Trophoblast cell (in vitro differentiated cells and primary cell): Measurements from ENCODE around the gene STX1A.
A peak's percentile ranks its signal among the peaks of the same experiment; 100 is the strongest.

Experiments used
- DNase-seq, 2 donors: peaks; one replicate each; pipeline ENCODE4 v3.0.0-alpha.2; 2016
- H2AFZ ChIP-seq: 2 replicates; pipeline ENCODE4 v1.6.1; 2013; ENCODE audit warnings: low read length, moderate library complexity, mild to moderate bottlenecking; ENCODE audit not compliant: insufficient read depth, poor library complexity
- H2AK5ac ChIP-seq: 2 replicates; pipeline ENCODE4 v1.6.1; 2013; ENCODE audit warnings: mild to moderate bottlenecking, low read length
- H2BK120ac ChIP-seq: 2 replicates; pipeline ENCODE4 v1.6.1; 2013; ENCODE audit warnings: low read length, mild to moderate bottlenecking, moderate library complexity; ENCODE audit not compliant: insufficient read depth, poor library complexity
- H2BK12ac ChIP-seq: 2 replicates; pipeline ENCODE4 v1.6.1; 2013; ENCODE audit warnings: mild to moderate bottlenecking, low read length, moderate library complexity
- H2BK5ac ChIP-seq: 2 replicates; pipeline ENCODE4 v1.6.1; 2013; ENCODE audit warnings: low read length, low read depth, moderate library complexity, mild to moderate bottlenecking; ENCODE audit not compliant: poor library complexity
- H3K14ac ChIP-seq: 2 replicates; pipeline ENCODE4 v1.6.1; 2013; ENCODE audit warnings: mild to moderate bottlenecking, low read length
- H3K18ac ChIP-seq: 2 replicates; pipeline ENCODE4 v1.6.1; 2013; ENCODE audit warnings: mild to moderate bottlenecking, low read length
- H3K23ac ChIP-seq: 2 replicates; pipeline ENCODE4 v1.6.1; 2013; ENCODE audit warnings: low read length
- H3K27ac ChIP-seq: 2 replicates; pipeline ENCODE4 v1.5.1; 2013; ENCODE audit warnings: low read depth, mild to moderate bottlenecking, inconsistent platforms, low read length, moderate library complexity
- H3K27me3 ChIP-seq: 2 replicates; pipeline ENCODE4 v1.6.1; 2013; ENCODE audit warnings: inconsistent platforms, mild to moderate bottlenecking, low read length, moderate library complexity; ENCODE audit not compliant: insufficient read depth
- H3K36me3 ChIP-seq, 2 experiments: 1 replicate in 1 of 2; 2 replicates in 1 of 2; pipeline ENCODE4 v1.6.1; 2013; ENCODE audit warnings: low read length in 2 of 2, mild to moderate bottlenecking in 2 of 2, moderate library complexity in 1 of 2; ENCODE audit not compliant: insufficient read depth in 2 of 2, control insufficient read depth in 1 of 2
- H3K4ac ChIP-seq: 2 replicates; pipeline ENCODE4 v1.6.1; 2013; ENCODE audit warnings: low read depth, mild to moderate bottlenecking, low read length, moderate library complexity
- H3K4me1 ChIP-seq, 2 experiments: 1 replicate in 1 of 2; 2 replicates in 1 of 2; pipeline ENCODE4 v1.6.1; 2013; ENCODE audit warnings: low read length in 2 of 2, mild to moderate bottlenecking in 2 of 2, moderate library complexity in 1 of 2; ENCODE audit not compliant: insufficient read depth in 2 of 2, control insufficient read depth in 1 of 2
- H3K4me2 ChIP-seq: 2 replicates; pipeline ENCODE4 v1.6.1; 2013; ENCODE audit warnings: inconsistent platforms, mild to moderate bottlenecking, low read length, moderate library complexity
- H3K4me3 ChIP-seq: 2 replicates; pipeline ENCODE4 v1.5.1; 2013; ENCODE audit warnings: mild to moderate bottlenecking, low read depth, low read length, inconsistent platforms
- H3K79me1 ChIP-seq: one replicate; pipeline ENCODE4 v1.6.1; 2013; ENCODE audit warnings: low read length
- H3K79me2 ChIP-seq: 2 replicates; pipeline ENCODE4 v1.6.1; 2013; ENCODE audit warnings: low read length, mild to moderate bottlenecking; ENCODE audit not compliant: control insufficient read depth, insufficient read depth, poor library complexity
- H3K9ac ChIP-seq: 2 replicates; pipeline ENCODE4 v1.6.1; 2013; ENCODE audit warnings: mild to moderate bottlenecking, low read length
- H3K9me3 ChIP-seq: 2 replicates; pipeline ENCODE4 v1.6.1; 2013; ENCODE audit warnings: low read depth, mild to moderate bottlenecking, control low read depth, inconsistent platforms, low read length; ENCODE audit not compliant: insufficient read depth
- H4K12ac ChIP-seq: 2 replicates; pipeline ENCODE4 v1.6.1; 2013; ENCODE audit warnings: low read depth, mild to moderate bottlenecking, low read length, moderate library complexity
- H4K8ac ChIP-seq: 2 replicates; pipeline ENCODE4 v1.6.1; 2013; ENCODE audit warnings: low read depth, mild to moderate bottlenecking, low read length, moderate library complexity
- H4K91ac ChIP-seq: one replicate; pipeline ENCODE4 v1.6.1; 2013; ENCODE audit warnings: low read depth, mild to moderate bottlenecking, low read length, moderate library complexity
- WGBS: extraction: QIAGEN DNeasy Blood & Tissue Kit; methylation state at CpG from one replicate; pipeline ENCODE4 v1.1.7; 2013; ENCODE audit warnings: missing lambda C conversion rate; ENCODE audit not compliant: insufficient read length, insufficient coverage; ENCODE audit errors: extremely low coverage; 5-methylcytosine and 5-hydroxymethylcytosine counted together

Gene STX1A

GRCh38 chr7:73669288-73669701, 50.2 kb downstream of the STX1A start:
- Histone ChIP-seq H3K4me1 (peaks cover 0 to 3% of the 10 kb centered on the region in 2 experiments), H3K18ac (no peak overlapping the region), H3K4ac (no peak overlapping the region), H3K9me3 (peaks cover 5% of the 10 kb centered on the region), H2BK5ac (no peak overlapping the region), H2AK5ac (no peak overlapping the region), H3K79me2 (no peaks in the 10 kb centered on the region), H4K91ac (no peak overlapping the region), H2AFZ (no peak overlapping the region), H2BK12ac (no peak overlapping the region), H3K23ac (no peak overlapping the region), H3K27me3 (no peaks in the 10 kb centered on the region), H3K4me2 (no peak overlapping the region), H3K27ac (no peak overlapping the region), H3K4me3 (no peak overlapping the region), H3K36me3 (no peaks in the 10 kb centered on the region), H3K9ac (no peak overlapping the region), H4K12ac (no peak overlapping the region), H2BK120ac (no peak overlapping the region), H3K79me1 (no peaks in the 10 kb centered on the region), H3K14ac (no peak overlapping the region), H4K8ac (no peak overlapping the region)
- no CpG with 5 or more reads among the region's 19 CpGs for WGBS
- DNase-seq, result no peak

GRCh38 chr7:73668886-73669230, 50.6 kb downstream of the STX1A start:
- Histone ChIP-seq H2BK120ac (no peak overlapping the region), H3K79me1 (no peaks in the 10 kb centered on the region), H3K23ac (no peak overlapping the region), H4K8ac (no peak overlapping the region), H3K4me1 (peaks cover 0 to 3% of the 10 kb centered on the region in 2 experiments), H3K4ac (no peak overlapping the region), H3K9ac (no peak overlapping the region), H2AK5ac (no peak overlapping the region), H2BK5ac (no peak overlapping the region), H3K36me3 (no peaks in the 10 kb centered on the region), H3K14ac (no peak overlapping the region), H3K9me3 (peaks cover 5% of the 10 kb centered on the region), H3K4me3 (no peak overlapping the region), H3K27me3 (no peaks in the 10 kb centered on the region), H3K27ac (no peak overlapping the region), H4K12ac (no peak overlapping the region), H3K18ac (no peak overlapping the region), H3K79me2 (no peaks in the 10 kb centered on the region), H3K4me2 (no peak overlapping the region), H2AFZ (no peak overlapping the region), H2BK12ac (no peak overlapping the region), H4K91ac (no peak overlapping the region)
- WGBS, result no CpG with 5 or more reads among the region's 5 CpGs
- no peak for DNase-seq

- peak overlapping the region; percentile 48 for H4K91ac ChIP-seq
- H3K14ac ChIP-seq, result peak overlapping the region; percentile 61
- H2BK5ac ChIP-seq, result no peak overlapping the region
- no peak overlapping the region for H3K23ac ChIP-seq
- H3K4me1 ChIP-seq, result peaks cover 0 to 3% of the 10 kb centered on the region in 2 experiments
- no peak overlapping the region for H2AK5ac ChIP-seq
- no peak overlapping the region for H3K4ac ChIP-seq
- peak overlapping the region; percentile 36 for H4K12ac ChIP-seq
- H3K36me3 ChIP-seq, result no peaks in the 10 kb centered on the region
- no peak overlapping the region for H2BK120ac ChIP-seq
- no peaks in the 10 kb centered on the region for H3K27me3 ChIP-seq
- no peak overlapping the region for H3K18ac ChIP-seq
- no peaks in the 10 kb centered on the region for H3K79me2 ChIP-seq
- peak overlapping the region; percentile 89 for H3K4me2 ChIP-seq
- H3K9me3 ChIP-seq, result peaks cover 5% of the 10 kb centered on the region
- peak overlapping the region; percentile 64 for H3K4me3 ChIP-seq
- no CpG with 5 or more reads among the region's 52 CpGs for WGBS
- H2AFZ ChIP-seq, result peak overlapping the region; percentile 78
- DNase-seq, result no peak
- H3K9ac ChIP-seq, result no peak overlapping the region
- no peaks in the 10 kb centered on the region for H3K79me1 ChIP-seq
- H4K8ac ChIP-seq, result peak overlapping the region; percentile 23
- H2BK12ac ChIP-seq, result no peak overlapping the region
- H3K27ac ChIP-seq, result no peak overlapping the region
Observed at GRCh38 chr7:73668103-73668885, 51.2 kb downstream of the STX1A start.

- H2AFZ ChIP-seq, result peak within 1 kb of the TSS; percentile 89
- no CpG with 5 or more reads among the region's 79 CpGs for WGBS
- peak within 1 kb of the TSS; percentile 43 for H4K8ac ChIP-seq
- peak within 1 kb of the TSS; percentile 89 for H3K4me2 ChIP-seq
- H2BK5ac ChIP-seq, result peak within 1 kb of the TSS; percentile 9
- DNase-seq, result peak; percentile 68 to 92
- H2BK12ac ChIP-seq, result no peak within 1 kb of the TSS
- H3K9me3 ChIP-seq, result peaks cover 5% of the 10 kb centered on the region
- H3K36me3 ChIP-seq, result no peaks in the 10 kb centered on the region
- peak within 1 kb of the TSS; percentile 48 for H4K91ac ChIP-seq
- peak within 1 kb of the TSS; percentile 64 for H3K4me3 ChIP-seq
- H2BK120ac ChIP-seq, result peak within 1 kb of the TSS; percentile 12
- no peak within 1 kb of the TSS for H3K23ac ChIP-seq
- peaks cover 0 to 3% of the 10 kb centered on the region in 2 experiments for H3K4me1 ChIP-seq
- no peak within 1 kb of the TSS for H3K4ac ChIP-seq
- peak within 1 kb of the TSS; percentile 61 for H3K14ac ChIP-seq
- no peak within 1 kb of the TSS for H3K18ac ChIP-seq
- no peak within 1 kb of the TSS for H3K9ac ChIP-seq
- no peak within 1 kb of the TSS for H3K27ac ChIP-seq
- H2AK5ac ChIP-seq, result no peak within 1 kb of the TSS
- H3K27me3 ChIP-seq, result no peaks in the 10 kb centered on the region
- no peaks in the 10 kb centered on the region for H3K79me2 ChIP-seq
- H3K79me1 ChIP-seq, result no peaks in the 10 kb centered on the region
- H4K12ac ChIP-seq, result peak within 1 kb of the TSS; percentile 36
Observed at GRCh38 chr7:73667344-73668102, 51.9 kb downstream of the STX1A start, which contains the start of gene VPS37D. Gene VPS37D, plus strand, starts transcription at chr7:73667831. Its CDS starts 128 bp downstream, at chr7:73667959.
